GM19099 (cell line): ENCODE results near the gene PI4KA.

Experiments
- POLR2A ChIP-seq: IDR thresholded peaks from 3 replicates; pipeline ENCODE4 v1.6.1; 2011; ENCODE audit warnings: low read depth; ENCODE audit not compliant: insufficient read length; ENCODE audit errors: extremely low read depth

The PI4KA gene

GRCh38 chr22:20746431-20747189 is 112.0 kb downstream of the PI4KA start:
- no peak for TF ChIP-seq POLR2A

GRCh38 chr22:20745119-20745518 is 113.5 kb downstream of the PI4KA start:
- TF ChIP-seq POLR2A, result no peak

GRCh38 chr22:20744456-20744855 is 114.2 kb downstream of the PI4KA start:
- TF ChIP-seq POLR2A, result no peak

- TF ChIP-seq POLR2A, result no peak
Measured at GRCh38 chr22:20742764-20743163, 115.8 kb downstream of the PI4KA start.

GRCh38 chr22:20741634-20742581 is 116.7 kb downstream of the PI4KA start:
- TF ChIP-seq POLR2A, result no peak

DNA sequence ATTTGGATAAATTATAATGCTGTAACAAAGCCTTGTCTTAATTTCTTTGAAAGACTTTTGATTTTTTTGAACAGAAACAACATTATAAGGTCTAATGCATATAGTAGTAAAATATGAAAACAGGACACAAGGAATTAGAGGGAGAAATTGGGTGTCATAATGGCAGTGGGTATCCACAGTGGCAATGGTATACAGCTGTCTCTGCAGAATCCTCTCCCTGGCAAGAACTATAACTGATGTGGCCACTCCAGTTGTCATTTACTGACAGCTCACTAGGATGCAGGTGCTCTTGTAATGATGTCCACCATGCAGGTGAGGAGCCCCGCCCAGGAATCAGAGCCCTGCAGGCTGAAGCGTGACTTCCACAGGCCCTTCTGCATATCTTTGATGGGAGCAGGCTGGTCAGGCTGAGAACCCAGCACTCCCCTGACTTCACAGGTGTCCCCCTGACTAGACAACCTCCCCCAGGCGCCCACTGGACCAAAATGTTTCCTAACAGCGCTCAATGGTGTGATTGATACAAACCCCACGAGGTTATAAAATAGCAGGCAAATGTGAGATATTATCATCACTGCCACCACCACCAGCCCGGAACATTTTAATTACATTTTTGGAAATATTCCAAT is 117.5 kb downstream of the PI4KA start:
- no peak for TF ChIP-seq POLR2A

DNA sequence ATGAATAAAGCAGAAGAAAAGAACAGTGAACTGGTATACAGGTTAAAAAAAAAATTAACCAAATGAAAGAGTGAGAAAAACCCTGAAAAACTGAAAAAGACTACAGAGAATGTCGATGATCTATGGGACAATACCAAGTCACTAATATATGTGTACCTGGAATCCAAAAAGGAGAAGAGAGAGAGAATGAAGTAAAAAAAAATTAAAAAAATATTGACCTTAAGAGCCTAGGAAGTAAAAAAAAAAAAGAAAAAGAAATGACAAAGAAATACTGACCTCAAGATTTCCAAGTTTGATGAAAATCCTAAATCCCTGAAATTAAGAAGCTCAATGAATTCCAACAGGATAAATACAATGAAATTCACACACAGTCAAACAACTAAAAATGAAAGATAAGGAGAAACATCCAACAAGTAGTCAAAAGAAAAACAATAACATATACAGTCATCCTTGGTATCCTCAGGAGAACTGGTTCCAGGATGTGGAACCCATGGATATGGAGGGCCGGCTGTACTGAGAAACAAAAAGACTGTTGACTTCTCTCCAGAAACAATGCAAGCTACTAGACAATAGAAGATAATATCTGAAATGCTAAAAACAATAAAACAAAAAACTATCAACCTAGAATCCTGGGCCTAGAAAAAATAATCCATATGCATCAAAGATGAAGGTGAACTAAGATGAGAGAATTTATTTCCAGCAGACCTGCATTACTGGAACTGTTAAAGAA is 118.2 kb downstream of the PI4KA start:
- TF ChIP-seq POLR2A, result no peak

- TF ChIP-seq POLR2A, result no peak
Measured at GRCh38 chr22:20738394-20739089, 120.1 kb downstream of the PI4KA start.

DNA sequence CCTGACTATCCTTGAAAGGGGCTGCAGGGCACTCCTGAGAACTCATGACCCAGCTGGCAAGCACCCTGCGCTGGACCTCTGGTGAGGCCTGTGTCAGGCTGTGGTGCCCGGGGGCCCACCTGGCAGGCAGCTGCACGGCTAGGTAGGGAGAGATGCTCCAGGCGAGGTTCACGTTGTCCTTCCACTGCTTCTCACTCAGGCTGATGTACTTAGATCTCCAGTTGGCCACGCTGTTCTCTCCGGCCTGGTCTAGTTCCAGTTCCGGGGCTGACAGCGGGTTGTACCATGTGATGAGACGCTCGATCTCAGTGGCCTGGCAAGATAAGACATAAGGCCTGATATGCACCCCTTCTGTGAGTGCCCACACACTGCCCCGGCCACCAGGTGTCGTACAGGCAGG is 129.4 kb downstream of the PI4KA start:
- TF ChIP-seq POLR2A, result no peak

GRCh38 chr22:20728523-20729190 is 130.0 kb downstream of the PI4KA start:
- no peak for TF ChIP-seq POLR2A

GRCh38 chr22:20727118-20728015 is 131.2 kb downstream of the PI4KA start:
- no peak for TF ChIP-seq POLR2A

DNA sequence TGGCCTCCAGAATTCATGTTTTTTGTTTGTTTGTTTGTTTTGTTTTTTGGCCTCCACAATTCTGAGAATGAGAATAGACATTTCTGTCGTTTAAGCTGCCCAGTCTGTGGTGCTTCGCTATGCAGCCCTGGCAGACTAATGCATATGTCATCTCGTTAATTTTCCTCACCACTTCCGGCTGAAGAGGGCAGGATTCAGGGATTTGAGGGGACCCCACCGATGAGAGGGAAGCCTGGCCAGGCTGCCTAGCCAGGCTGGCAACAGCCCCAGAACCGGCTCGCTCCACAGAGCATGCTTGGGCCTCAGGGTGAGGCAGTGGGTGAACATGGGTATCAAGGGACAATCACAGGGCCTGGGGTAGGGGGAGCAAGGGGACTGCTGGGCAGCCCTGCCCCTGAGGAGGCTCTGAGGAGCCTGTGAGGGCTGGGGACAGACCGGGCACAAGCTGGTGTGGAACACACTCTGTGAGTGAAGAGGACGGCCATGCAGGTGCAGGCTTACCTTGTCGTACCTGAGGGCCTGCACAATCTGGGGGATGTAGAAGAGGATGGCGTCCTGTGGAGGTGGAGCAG is 132.5 kb downstream of the PI4KA start:
- no peak for TF ChIP-seq POLR2A

GRCh38 chr22:20724676-20725454 is 133.7 kb downstream of the PI4KA start:
- TF ChIP-seq POLR2A, result no peak
